Activated naive CD4-positive, alpha-beta T cell treated with anti-CD3 and anti-CD28 coated beads for 36 hours (primary cell): Measurements from ENCODE around the gene HOXA3. TPM values are rescaled to one million over a fixed set of nuclear protein-coding genes. Genes with fewer than 3 reads are reported as not detected.

Experiments used
- CTCF ChIA-PET: fragments of 350-600 bp; sonication (Branson Sonifier 250); formaldehyde crosslinking; loops from one replicate; lab custom pipeline; 2021; ENCODE audit warnings: antibody characterized with exemption; lab: Charles Lee
- DNase-seq: peaks from one replicate; pipeline ENCODE4 v3.0.0-alpha.2; 2020
- H3K27ac Mint-ChIP-seq: one replicate; pipeline ENCODE4 v1.8.0; 2021; ENCODE audit warnings: mild to moderate bottlenecking, mixed read lengths
- H3K27me3 Mint-ChIP-seq: one replicate; pipeline ENCODE4 v1.8.0; 2021; ENCODE audit warnings: low read depth, mixed read lengths
- H3K36me3 Mint-ChIP-seq: one replicate; pipeline ENCODE4 v1.8.0; 2021; ENCODE audit warnings: low read depth, mixed read lengths
- H3K4me1 Mint-ChIP-seq: one replicate; pipeline ENCODE4 v1.8.0; 2021; ENCODE audit warnings: low read depth, mixed read lengths
- H3K4me3 Mint-ChIP-seq: one replicate; pipeline ENCODE4 v1.8.0; 2021; ENCODE audit warnings: mild to moderate bottlenecking, moderate library complexity, mixed read lengths
- H3K9me3 Mint-ChIP-seq: one replicate; pipeline ENCODE4 v1.8.0; 2021; ENCODE audit warnings: mixed read lengths
- intact Hi-C: fragments of 100-400 bp; cut with micrococcal nuclease; formaldehyde crosslinking; loops from one replicate; pipeline ENCODE4 v1.15.1; 2023
- total RNA-seq, 2 experiments: library from RNA; stranded (reverse); gene quantifications; one replicate each; pipeline ENCODE4 v1.2.3, GENCODE V29; 2021

HOXA3 gene
- total RNA-seq, 2 experiments from 2014 or later: not detected

- Mint-ChIP-seq H3K4me1 (peaks cover 9% of the 10 kb centered on the region), H3K27ac (no peak overlapping the region), H3K9me3 (no peaks in the 10 kb centered on the region), H3K27me3 (peaks cover 61% of the 10 kb centered on the region), H3K4me3 (no peak overlapping the region), H3K36me3 (no peaks in the 10 kb centered on the region)
- CTCF ChIA-PET: no interaction called here
- intact Hi-C loops: no loop called here
- no peak for DNase-seq
Observed at GRCh38 chr7:27088002-27088922, 64.1 kb downstream of the HOXA3 start.

GRCh38 chr7:27083646-27084045, 68.7 kb downstream of the HOXA3 start:
- no peak for DNase-seq
- H3K4me1 Mint-ChIP-seq: peaks cover 9% of the 10 kb centered on the region
- H3K36me3 Mint-ChIP-seq: no peaks in the 10 kb centered on the region
- H3K27ac Mint-ChIP-seq: no peak overlapping the region
- H3K9me3 Mint-ChIP-seq: no peaks in the 10 kb centered on the region
- intact Hi-C loops: no loop called here
- H3K4me3 Mint-ChIP-seq: no peak overlapping the region
- CTCF ChIA-PET: no interaction called here
- H3K27me3 Mint-ChIP-seq: peaks cover 17% of the 10 kb centered on the region

- no peaks in the 10 kb centered on the region for H3K4me1 Mint-ChIP-seq
- CTCF ChIA-PET: interaction anchor here (1.7 kb wide), 1 partner anchor 67 kb away, joined by 4 read pairs; no protein-coding TSS in a partner anchor
- no peak overlapping the region for H3K27ac Mint-ChIP-seq
- no peak overlapping the region for H3K4me3 Mint-ChIP-seq
- H3K36me3 Mint-ChIP-seq: no peaks in the 10 kb centered on the region
- no peak for DNase-seq
- intact Hi-C loops: no loop called here
- H3K9me3 Mint-ChIP-seq: no peaks in the 10 kb centered on the region
- peaks cover 5% of the 10 kb centered on the region for H3K27me3 Mint-ChIP-seq
Observed at GRCh38 chr7:27082171-27082570, 70.2 kb downstream of the HOXA3 start.

- no peak overlapping the region for H3K27ac Mint-ChIP-seq
- intact Hi-C loops: no loop called here
- CTCF ChIA-PET: interaction anchor here (0.6 kb wide), 1 partner anchor 46 kb away, joined by 4 read pairs; no protein-coding TSS in a partner anchor
- H3K9me3 Mint-ChIP-seq: no peaks in the 10 kb centered on the region
- peaks cover 3% of the 10 kb centered on the region for H3K27me3 Mint-ChIP-seq
- H3K4me3 Mint-ChIP-seq: no peak overlapping the region
- no peaks in the 10 kb centered on the region for H3K36me3 Mint-ChIP-seq
- no peak for DNase-seq
- H3K4me1 Mint-ChIP-seq: no peaks in the 10 kb centered on the region
Observed at GRCh38 chr7:27080844-27081436, 71.4 kb downstream of the HOXA3 start.

GRCh38 chr7:27079234-27079975, 73.0 kb downstream of the HOXA3 start:
- H3K4me1 Mint-ChIP-seq: no peaks in the 10 kb centered on the region
- CTCF ChIA-PET: interaction anchor here (0.6 kb wide), 1 partner anchor 17 kb away, joined by 3 read pairs; no protein-coding TSS in a partner anchor
- H3K27me3 Mint-ChIP-seq: peaks cover 2% of the 10 kb centered on the region
- H3K4me3 Mint-ChIP-seq: no peak overlapping the region
- no peak for DNase-seq
- intact Hi-C loops: no loop called here
- H3K36me3 Mint-ChIP-seq: no peaks in the 10 kb centered on the region
- no peak overlapping the region for H3K27ac Mint-ChIP-seq
- H3K9me3 Mint-ChIP-seq: no peaks in the 10 kb centered on the region

GRCh38 chr7:27078616-27079233, 73.7 kb downstream of the HOXA3 start:
- H3K4me1 Mint-ChIP-seq: no peaks in the 10 kb centered on the region
- DNase-seq: no peak
- CTCF ChIA-PET: interaction anchor here (0.6 kb wide), 1 partner anchor 16 kb away, joined by 3 read pairs; no protein-coding TSS in a partner anchor
- no peaks in the 10 kb centered on the region for H3K36me3 Mint-ChIP-seq
- intact Hi-C loops: no loop called here
- H3K4me3 Mint-ChIP-seq: no peak overlapping the region
- no peaks in the 10 kb centered on the region for H3K9me3 Mint-ChIP-seq
- no peak overlapping the region for H3K27ac Mint-ChIP-seq
- peaks cover 2% of the 10 kb centered on the region for H3K27me3 Mint-ChIP-seq

GRCh38 chr7:27073076-27073475, 79.3 kb downstream of the HOXA3 start:
- no peaks in the 10 kb centered on the region for H3K9me3 Mint-ChIP-seq
- intact Hi-C loops: no loop called here
- no peaks in the 10 kb centered on the region for H3K36me3 Mint-ChIP-seq
- peaks cover 5% of the 10 kb centered on the region for H3K27me3 Mint-ChIP-seq
- H3K27ac Mint-ChIP-seq: no peak overlapping the region
- H3K4me1 Mint-ChIP-seq: no peaks in the 10 kb centered on the region
- no peak overlapping the region for H3K4me3 Mint-ChIP-seq
- DNase-seq: no peak
- CTCF ChIA-PET: no interaction called here

- intact Hi-C loops: no loop called here
- Mint-ChIP-seq H3K4me1 (no peaks in the 10 kb centered on the region), H3K4me3 (no peak overlapping the region), H3K27ac (no peak overlapping the region), H3K27me3 (peaks cover 5% of the 10 kb centered on the region), H3K36me3 (no peaks in the 10 kb centered on the region), H3K9me3 (no peaks in the 10 kb centered on the region)
- no peak for DNase-seq
- CTCF ChIA-PET: interaction anchor here (0.6 kb wide), 1 partner anchor 174 kb away, joined by 5 read pairs; no protein-coding TSS in a partner anchor
Observed at GRCh38 chr7:27071622-27072390, 80.6 kb downstream of the HOXA3 start.

- H3K27ac Mint-ChIP-seq: no peak overlapping the region
- no peaks in the 10 kb centered on the region for H3K9me3 Mint-ChIP-seq
- DNase-seq: no peak
- H3K4me3 Mint-ChIP-seq: no peak overlapping the region
- H3K36me3 Mint-ChIP-seq: no peaks in the 10 kb centered on the region
- intact Hi-C loops: no loop called here
- peaks cover 5% of the 10 kb centered on the region for H3K27me3 Mint-ChIP-seq
- no peaks in the 10 kb centered on the region for H3K4me1 Mint-ChIP-seq
- CTCF ChIA-PET: no interaction called here
Observed at GRCh38 chr7:27068259-27068658, 84.1 kb downstream of the HOXA3 start.

GRCh38 chr7:27066148-27066547, 86.2 kb downstream of the HOXA3 start:
- CTCF ChIA-PET: interaction anchor here (0.5 to 0.6 kb wide), 2 partner anchors 19 to 54 kb away, joined by 3 to 5 read pairs; no protein-coding TSS in a partner anchor
- Mint-ChIP-seq H3K27me3 (peaks cover 2% of the 10 kb centered on the region), H3K4me3 (no peak overlapping the region), H3K27ac (no peak overlapping the region), H3K4me1 (no peaks in the 10 kb centered on the region), H3K36me3 (no peaks in the 10 kb centered on the region), H3K9me3 (no peaks in the 10 kb centered on the region)
- no peak for DNase-seq
- intact Hi-C loops: no loop called here

GRCh38 chr7:27065709-27066108, 86.7 kb downstream of the HOXA3 start:
- CTCF ChIA-PET: interaction anchor here (0.6 kb wide), 1 partner anchor 84 kb away, joined by 3 read pairs; no protein-coding TSS in a partner anchor
- peaks cover 2% of the 10 kb centered on the region for H3K27me3 Mint-ChIP-seq
- intact Hi-C loops: no loop called here

More at GRCh38 chr7:27065709-27066108, 86.7 kb downstream of the HOXA3 start:
- DNase-seq: no peak
- Mint-ChIP-seq H3K27ac (no peak overlapping the region), H3K36me3 (no peaks in the 10 kb centered on the region), H3K4me3 (no peak overlapping the region), H3K4me1 (no peaks in the 10 kb centered on the region), H3K9me3 (no peaks in the 10 kb centered on the region)
